GM06990 (cell line): ENCODE results near the gene JAKMIP2.

ENCODE experiments used
- DNase-seq: peaks from one replicate; pipeline ENCODE4 v3.0.0-alpha.2; 2011; ENCODE audit not compliant: insufficient read length; ENCODE audit errors: extremely low read depth
- H3K27me3 ChIP-seq: replicated peaks from 2 replicates; pipeline ENCODE4 v1.6.0; 2011; ENCODE audit warnings: low read length; ENCODE audit not compliant: control insufficient read depth, insufficient read depth
- H3K36me3 ChIP-seq: 2 replicates; pipeline ENCODE4 v1.5.1; 2011; ENCODE audit warnings: low read length; ENCODE audit not compliant: control insufficient read depth, insufficient read depth
- H3K4me3 ChIP-seq: replicated peaks from 2 replicates; pipeline ENCODE4 v1.5.1; 2011; ENCODE audit warnings: low read depth, mild to moderate bottlenecking, control low read depth, low read length
- TF ChIP-seq, protein P1 (sequence below): IDR thresholded peaks from 2 replicates; pipeline ENCODE4 v1.5.1; 2011; ENCODE audit warnings: low read length, control low read depth, mild to moderate bottlenecking, inconsistent platforms; ENCODE audit not compliant: insufficient read depth, poor library complexity, severe bottlenecking

JAKMIP2 gene

DNA sequence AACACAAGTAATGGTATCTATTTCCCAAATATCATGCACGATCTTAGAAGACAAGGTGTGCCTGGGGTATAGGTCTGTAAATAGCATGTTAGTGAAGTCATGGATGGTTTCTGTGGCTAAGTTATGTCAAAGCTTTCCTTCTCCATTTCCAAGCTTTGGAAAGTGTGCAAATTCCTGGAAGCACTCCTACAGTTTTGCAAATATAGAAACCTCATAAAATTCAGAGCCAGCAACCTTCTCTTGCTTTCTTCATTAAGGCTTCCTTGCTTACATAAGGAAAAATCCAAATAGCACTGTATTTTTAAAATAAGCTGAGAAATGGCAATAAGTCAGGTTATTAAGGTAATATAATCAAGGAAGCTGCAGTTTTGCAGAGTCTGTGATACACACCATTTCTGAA is 138.1 kb downstream of the JAKMIP2 start:
- DNase-seq: no peak
- no peak overlapping the region for H3K4me3 ChIP-seq
- no peaks in the 10 kb centered on the region; the same call in 1 of the 2 replicates for H3K27me3 ChIP-seq
- TF ChIP-seq, protein P1, sequence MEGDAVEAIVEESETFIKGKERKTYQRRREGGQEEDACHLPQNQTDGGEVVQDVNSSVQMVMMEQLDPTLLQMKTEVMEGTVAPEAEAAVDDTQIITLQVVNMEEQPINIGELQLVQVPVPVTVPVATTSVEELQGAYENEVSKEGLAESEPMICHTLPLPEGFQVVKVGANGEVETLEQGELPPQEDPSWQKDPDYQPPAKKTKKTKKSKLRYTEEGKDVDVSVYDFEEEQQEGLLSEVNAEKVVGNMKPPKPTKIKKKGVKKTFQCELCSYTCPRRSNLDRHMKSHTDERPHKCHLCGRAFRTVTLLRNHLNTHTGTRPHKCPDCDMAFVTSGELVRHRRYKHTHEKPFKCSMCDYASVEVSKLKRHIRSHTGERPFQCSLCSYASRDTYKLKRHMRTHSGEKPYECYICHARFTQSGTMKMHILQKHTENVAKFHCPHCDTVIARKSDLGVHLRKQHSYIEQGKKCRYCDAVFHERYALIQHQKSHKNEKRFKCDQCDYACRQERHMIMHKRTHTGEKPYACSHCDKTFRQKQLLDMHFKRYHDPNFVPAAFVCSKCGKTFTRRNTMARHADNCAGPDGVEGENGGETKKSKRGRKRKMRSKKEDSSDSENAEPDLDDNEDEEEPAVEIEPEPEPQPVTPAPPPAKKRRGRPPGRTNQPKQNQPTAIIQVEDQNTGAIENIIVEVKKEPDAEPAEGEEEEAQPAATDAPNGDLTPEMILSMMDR: no peak
- H3K36me3 ChIP-seq: no peaks in the 10 kb centered on the region

- no peak overlapping the region for H3K4me3 ChIP-seq
- no peaks in the 10 kb centered on the region for H3K36me3 ChIP-seq
- no peaks in the 10 kb centered on the region; the same call in 1 of the 2 replicates for H3K27me3 ChIP-seq
- TF ChIP-seq, protein P1: no peak
- no peak for DNase-seq
Observed at GRCh38 chr5:147643142-147643541, 139.4 kb downstream of the JAKMIP2 start.

GRCh38 chr5:147642666-147643065 is 139.9 kb downstream of the JAKMIP2 start:
- DNase-seq: no peak
- Histone ChIP-seq H3K4me3 (no peak overlapping the region), H3K27me3 (no peaks in the 10 kb centered on the region; the same call in 1 of the 2 replicates), H3K36me3 (no peaks in the 10 kb centered on the region)
- TF ChIP-seq, protein P1: no peak

DNA sequence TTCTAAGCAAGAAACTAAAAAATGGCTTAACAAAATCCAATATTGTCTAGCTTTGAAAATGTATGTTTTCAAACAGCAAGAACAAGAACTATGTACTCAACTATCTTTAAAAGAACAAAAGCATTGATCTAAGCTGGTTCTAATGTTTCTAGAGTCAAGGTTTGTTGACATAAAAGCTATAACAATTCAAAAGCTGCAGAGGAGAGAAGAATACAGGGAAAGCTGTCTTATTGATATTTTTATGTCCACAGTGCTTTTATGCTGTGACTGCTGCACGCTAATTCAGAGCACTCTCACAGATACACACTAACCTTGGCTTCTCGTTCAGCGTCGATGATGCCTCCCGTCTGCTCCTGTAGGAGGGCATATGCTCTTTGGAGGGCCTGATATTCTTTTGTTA is 143.2 kb downstream of the JAKMIP2 start:
- no peak for DNase-seq
- H3K36me3 ChIP-seq: no peaks in the 10 kb centered on the region
- no peaks in the 10 kb centered on the region; the same call in 1 of the 2 replicates for H3K27me3 ChIP-seq
- TF ChIP-seq, protein P1: no peak
- no peak overlapping the region for H3K4me3 ChIP-seq

DNA sequence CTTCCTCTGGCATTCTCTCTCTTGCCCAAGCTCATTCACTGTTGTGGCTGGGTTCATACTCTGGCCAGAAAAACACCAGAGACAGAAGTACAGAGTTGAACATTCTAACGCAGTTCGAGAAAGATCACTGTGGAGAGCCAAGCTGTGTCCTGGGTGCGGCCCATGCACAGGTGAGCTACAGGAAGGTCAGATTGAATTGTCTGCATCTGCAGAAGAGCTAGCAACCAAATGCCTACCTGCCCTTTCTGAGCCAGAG is 145.9 kb downstream of the JAKMIP2 start:
- no peaks in the 10 kb centered on the region for H3K27me3 ChIP-seq
- no peak overlapping the region for H3K4me3 ChIP-seq
- H3K36me3 ChIP-seq: no peaks in the 10 kb centered on the region
- no peak for DNase-seq
- TF ChIP-seq, protein P1: no peak
